DOHH2 (cell line): ENCODE data around the gene RUNX2.

Experiments
- CTCF ChIP-seq: fragments of 200-600 bp; sonication (generic); IDR thresholded peaks from one replicate; pipeline ENCODE4 v1.5.1; 2014; ENCODE audit warnings: antibody characterized with exemption, mild to moderate bottlenecking, low read depth, low read length; ENCODE audit not compliant: poor library complexity, severe bottlenecking
- EZH2phosphoT487 ChIP-seq: fragments of 200-600 bp; sonication (generic); IDR thresholded peaks from 2 replicates; pipeline ENCODE4 v1.6.1; 2017; ENCODE audit warnings: borderline replicate concordance, mild to moderate bottlenecking, antibody characterized with exemption, low read length, moderate library complexity, mixed read lengths

- TF ChIP-seq CTCF: no peak
- TF ChIP-seq EZH2phosphoT487: no peak
Measured at GRCh38 chr6:45439861-45440388, 111.8 kb downstream of the RUNX2 start.
